ENCODE measurements around the gene C18orf63.

DNA sequence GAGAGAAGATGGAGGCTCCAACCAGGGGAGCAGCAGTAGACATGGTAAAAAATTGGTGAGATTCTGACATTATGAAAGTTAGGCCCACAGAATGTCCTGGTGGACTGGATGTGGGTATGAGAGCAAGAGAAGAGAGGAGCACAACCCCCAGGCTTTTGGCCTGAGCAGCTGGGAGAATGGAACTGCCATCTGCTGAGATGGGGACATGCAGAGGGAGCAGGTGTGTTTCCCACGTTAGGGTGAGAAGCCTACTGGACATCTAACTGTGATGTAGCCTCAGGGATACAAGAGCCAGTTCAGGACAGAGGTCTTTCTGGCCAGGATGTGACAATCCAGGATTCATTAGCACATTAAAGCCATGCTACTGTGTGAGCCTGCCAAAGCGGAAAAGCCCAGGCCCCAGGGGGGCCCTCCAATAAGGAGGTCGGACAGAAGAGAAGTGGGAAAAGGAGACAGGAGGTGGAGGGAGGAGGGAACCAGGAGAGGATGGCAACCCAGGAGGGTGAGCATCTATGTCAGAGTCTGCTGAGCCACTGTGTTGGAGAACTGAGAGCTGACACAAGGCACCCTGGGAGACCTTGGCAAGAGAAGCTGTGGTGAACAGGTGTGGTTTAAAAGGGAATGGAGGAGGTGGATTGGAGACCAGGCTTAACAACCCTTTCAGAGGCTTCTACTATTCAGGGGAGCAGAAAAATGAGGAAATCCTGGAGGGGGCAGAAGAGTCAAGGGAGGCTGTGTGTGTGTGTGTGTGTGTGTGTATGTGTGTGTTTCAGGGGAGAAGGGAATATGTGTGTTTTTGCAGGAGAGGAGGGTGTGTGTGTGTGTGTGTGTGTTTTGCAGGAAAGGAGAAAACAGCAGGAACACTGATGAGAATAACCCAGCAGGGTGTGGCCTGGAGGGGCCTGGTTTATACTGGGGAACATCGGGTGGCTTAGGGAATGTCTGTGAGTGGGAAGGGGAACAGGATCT, 34.3 kb upstream of the C18orf63 start:
- no peak for TF ChIP-seq YY1 (IDR thresholded peaks at IDR 0.05; ENCODE audit: insufficient read depth, insufficient read length)
- TF ChIP-seq ZNF274 (IDR thresholded peaks at IDR 0.05; ENCODE audit: low read depth, low read length), result no peak
